PC-3 (cell line): ENCODE data around the gene KRT79. TPM values are rescaled to one million over a fixed set of nuclear protein-coding genes. Genes with fewer than 3 reads are reported as not detected.

Source experiments
- ATAC-seq: fragments of 200-7000 bp; cut with Tn5 transposase; 2 replicates; pipeline ENCODE4 v1.9.1; 2020; ENCODE audit warnings: mild to moderate bottlenecking, moderate library complexity
- BruUV-seq: library from RNA; stranded (reverse); fragments of 400-500 nt; replicated peaks from 2 replicates; lab custom pipeline; 2021; lab: Mats Ljungman, UMichigan
- CTCF ChIA-PET: fragments of 300-600 bp; sonication (Branson Sonifier 250); formaldehyde crosslinking; loops from one replicate; lab custom pipeline; 2022; ENCODE audit warnings: antibody characterized with exemption; lab: Charles Lee
- POLR2A ChIA-PET: fragments of 300-600 bp; sonication (Branson Sonifier 250); formaldehyde crosslinking; loops from one replicate; lab custom pipeline; 2022; ENCODE audit warnings: antibody characterized with exemption; ENCODE audit not compliant: unreplicated experiment; lab: Charles Lee
- DNase-seq: peaks from one replicate; pipeline ENCODE4 v3.0.0-alpha.2; 2015
- H2AFZ ChIP-seq: fragments of 300-600 bp; sonication (generic); 2 replicates; pipeline ENCODE4 v1.6.0; 2016; ENCODE audit warnings: antibody characterized with exemption, low read length
- H3F3A ChIP-seq: fragments of 300-600 bp; sonication (generic); one replicate; pipeline ENCODE4 v1.6.0; 2017; ENCODE audit warnings: antibody characterized with exemption, low read length, control low read depth, mild to moderate bottlenecking; ENCODE audit not compliant: unreplicated experiment
- H3K27ac ChIP-seq: fragments of 300-600 bp; sonication (generic); 2 replicates; pipeline ENCODE4 v1.5.1; 2016; ENCODE audit warnings: mild to moderate bottlenecking, low read length
- H3K27me3 ChIP-seq: fragments of 300-600 bp; sonication (generic); 2 replicates; pipeline ENCODE4 v1.6.1; 2016; ENCODE audit warnings: low read length, mixed read lengths
- H3K36me3 ChIP-seq: fragments of 300-600 bp; sonication (generic); 2 replicates; pipeline ENCODE4 v1.6.1; 2016; ENCODE audit warnings: low read depth, mixed run types, low read length, mixed read lengths
- H3K4me1 ChIP-seq: fragments of 300-600 bp; sonication (generic); 2 replicates; pipeline ENCODE4 v1.5.1; 2016; ENCODE audit warnings: low read length; ENCODE audit not compliant: insufficient read depth
- H3K4me2 ChIP-seq: fragments of 300-600 bp; sonication (generic); 2 replicates; pipeline ENCODE4 v1.6.0; 2016; ENCODE audit warnings: low read length
- H3K4me3 ChIP-seq: fragments of 300-600 bp; sonication (generic); 2 replicates; pipeline ENCODE4 v1.5.1; 2016; ENCODE audit warnings: mild to moderate bottlenecking, low read length, mixed read lengths
- H3K79me2 ChIP-seq: fragments of 300-600 bp; sonication (generic); 2 replicates; pipeline ENCODE4 v1.6.1; 2017; ENCODE audit warnings: low read length, mixed read lengths
- H3K9ac ChIP-seq: fragments of 300-600 bp; sonication (generic); 2 replicates; pipeline ENCODE4 v1.6.0; 2016; ENCODE audit warnings: mild to moderate bottlenecking, low read length
- H3K9me2 ChIP-seq: fragments of 300-600 bp; sonication (generic); replicated peaks from 2 replicates; pipeline ENCODE4 v1.6.1; 2016; ENCODE audit warnings: mixed run types, low read length, mixed read lengths
- H3K9me3 ChIP-seq: fragments of 300-600 bp; sonication (generic); 2 replicates; pipeline ENCODE4 v1.6.1; 2016; ENCODE audit warnings: low read length, mixed read lengths
- H4K20me1 ChIP-seq: fragments of 300-600 bp; sonication (generic); 2 replicates; pipeline ENCODE4 v1.6.1; 2016; ENCODE audit warnings: low read length, mixed read lengths
- EZH2 ChIP-seq: fragments of 300-600 bp; sonication (generic); IDR thresholded peaks from one replicate; pipeline ENCODE4 v1.6.1; 2017; ENCODE audit warnings: antibody characterized with exemption, mild to moderate bottlenecking, low read length; ENCODE audit not compliant: unreplicated experiment
- EZH2phosphoT487 ChIP-seq: fragments of 300-600 bp; sonication (generic); IDR thresholded peaks from 2 replicates; pipeline ENCODE4 v1.6.1; 2018; ENCODE audit warnings: mild to moderate bottlenecking, antibody characterized with exemption, low read length, borderline replicate concordance
- intact Hi-C: fragments of 100-400 bp; cut with micrococcal nuclease; formaldehyde crosslinking; loops from 2 replicates; pipeline ENCODE4 v1.9.0; 2023
- total RNA-seq: library from RNA; depleted of rRNA; stranded (reverse); fragments of >200 nt; gene quantifications from 2 replicates; pipeline ENCODE4 v1.2.3, GENCODE V29; 2014
- TF ChIP-seq, protein P1 (sequence below): fragments of 300-600 bp; sonication (generic); conservative IDR thresholded peaks from 2 replicates; pipeline ENCODE4 v1.5.1; 2017; ENCODE audit warnings: antibody characterized with exemption, low read depth, mild to moderate bottlenecking, low read length

Gene KRT79
- total RNA-seq, 1 experiment from 2014 or later: not detected

DNA sequence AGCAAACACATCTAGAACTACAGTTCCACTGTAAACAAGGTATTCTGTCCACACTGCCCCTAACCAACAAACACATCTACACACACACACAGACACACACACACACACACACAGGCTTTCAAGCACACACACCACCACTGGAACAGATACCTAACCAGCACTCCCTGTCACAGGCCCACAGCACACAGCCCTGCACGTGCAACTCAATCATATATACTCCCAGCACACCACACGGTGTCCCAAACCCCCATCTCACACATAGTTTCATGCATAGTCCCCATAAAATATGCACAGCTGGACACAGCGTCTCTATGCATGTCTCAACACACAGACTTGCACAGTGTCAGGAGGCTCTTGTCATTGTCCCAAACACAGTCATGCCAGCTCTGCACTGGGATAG, 43.1 kb upstream of the KRT79 start:
- H3K4me2 ChIP-seq: no peak overlapping the region
- H3K9ac ChIP-seq: no peak overlapping the region
- no TSS peak for BruUV-seq
- H4K20me1 ChIP-seq: no peaks in the 10 kb centered on the region
- H3K27ac ChIP-seq: peak overlapping the region; percentile 97; the same call in 1 of the 2 replicates
- H3F3A ChIP-seq: no peaks in the 10 kb centered on the region
- ChIA-PET POLR2A (no interaction called here), CTCF (interaction anchor here (1.3 kb wide), 1 partner anchor 505 kb away, joined by 4 read pairs; no protein-coding TSS in a partner anchor)
- DNase-seq: no peak
- H3K27me3 ChIP-seq: no peaks in the 10 kb centered on the region
- H3K36me3 ChIP-seq: no peaks in the 10 kb centered on the region
- no peak for TF ChIP-seq EZH2phosphoT487
- no peaks in the 10 kb centered on the region for H3K9me3 ChIP-seq
- no peak overlapping the region for H3K4me3 ChIP-seq
- H3K9me2 ChIP-seq: no peaks in the 10 kb centered on the region
- no peak overlapping the region for H2AFZ ChIP-seq
- H3K4me1 ChIP-seq: peaks cover 49% of the 10 kb centered on the region
- ATAC-seq: no peak
- intact Hi-C loops: no loop called here
- H3K79me2 ChIP-seq: no peaks in the 10 kb centered on the region

DNA sequence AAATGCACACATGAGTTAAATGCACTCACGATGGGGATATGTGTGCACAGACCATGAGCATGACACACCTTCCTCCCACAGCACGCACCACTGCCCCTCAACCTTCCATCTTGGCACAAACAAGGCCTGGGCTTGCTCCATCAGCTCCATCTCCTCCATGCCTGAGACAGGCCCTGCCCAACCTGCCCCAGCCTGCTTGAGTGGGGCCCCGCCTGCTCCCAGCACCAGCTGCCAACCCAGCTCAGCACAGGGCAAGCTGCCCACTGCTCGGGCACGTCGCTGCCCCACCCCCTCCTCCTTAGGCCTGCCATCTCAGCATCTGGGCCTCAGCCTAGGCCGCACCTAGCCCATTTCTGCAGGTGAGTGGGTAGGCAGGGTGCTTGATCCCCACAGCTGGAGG, 42.3 kb upstream of the KRT79 start:
- intact Hi-C loops: no loop called here
- Histone ChIP-seq H3K36me3 (no peaks in the 10 kb centered on the region), H2AFZ (no peak overlapping the region), H3K4me2 (no peak overlapping the region), H3K4me1 (peaks cover 58% of the 10 kb centered on the region), H3K79me2 (no peaks in the 10 kb centered on the region), H3F3A (no peaks in the 10 kb centered on the region), H3K27ac (peak overlapping the region; percentile 97), H3K9me3 (no peaks in the 10 kb centered on the region), H3K9me2 (no peaks in the 10 kb centered on the region), H3K9ac (peak overlapping the region; percentile 22), H3K4me3 (no peak overlapping the region), H3K27me3 (no peaks in the 10 kb centered on the region), H4K20me1 (no peaks in the 10 kb centered on the region)
- peak; percentile 4; the same call in 1 of the 2 replicates for ATAC-seq
- no TSS peak for BruUV-seq
- ChIA-PET POLR2A (interaction anchor here (0.6 kb wide), 1 partner anchor 85 kb away, joined by 5 read pairs; no protein-coding TSS in a partner anchor), CTCF (interaction anchor here (0.6 kb wide), 1 partner anchor 102 kb away, joined by 3 read pairs; no protein-coding TSS in a partner anchor)
- peak; percentile 60 for DNase-seq
- no peak for TF ChIP-seq EZH2
- TF ChIP-seq EZH2phosphoT487: no peak
- TF ChIP-seq, protein P1, sequence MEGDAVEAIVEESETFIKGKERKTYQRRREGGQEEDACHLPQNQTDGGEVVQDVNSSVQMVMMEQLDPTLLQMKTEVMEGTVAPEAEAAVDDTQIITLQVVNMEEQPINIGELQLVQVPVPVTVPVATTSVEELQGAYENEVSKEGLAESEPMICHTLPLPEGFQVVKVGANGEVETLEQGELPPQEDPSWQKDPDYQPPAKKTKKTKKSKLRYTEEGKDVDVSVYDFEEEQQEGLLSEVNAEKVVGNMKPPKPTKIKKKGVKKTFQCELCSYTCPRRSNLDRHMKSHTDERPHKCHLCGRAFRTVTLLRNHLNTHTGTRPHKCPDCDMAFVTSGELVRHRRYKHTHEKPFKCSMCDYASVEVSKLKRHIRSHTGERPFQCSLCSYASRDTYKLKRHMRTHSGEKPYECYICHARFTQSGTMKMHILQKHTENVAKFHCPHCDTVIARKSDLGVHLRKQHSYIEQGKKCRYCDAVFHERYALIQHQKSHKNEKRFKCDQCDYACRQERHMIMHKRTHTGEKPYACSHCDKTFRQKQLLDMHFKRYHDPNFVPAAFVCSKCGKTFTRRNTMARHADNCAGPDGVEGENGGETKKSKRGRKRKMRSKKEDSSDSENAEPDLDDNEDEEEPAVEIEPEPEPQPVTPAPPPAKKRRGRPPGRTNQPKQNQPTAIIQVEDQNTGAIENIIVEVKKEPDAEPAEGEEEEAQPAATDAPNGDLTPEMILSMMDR: no peak

DNA sequence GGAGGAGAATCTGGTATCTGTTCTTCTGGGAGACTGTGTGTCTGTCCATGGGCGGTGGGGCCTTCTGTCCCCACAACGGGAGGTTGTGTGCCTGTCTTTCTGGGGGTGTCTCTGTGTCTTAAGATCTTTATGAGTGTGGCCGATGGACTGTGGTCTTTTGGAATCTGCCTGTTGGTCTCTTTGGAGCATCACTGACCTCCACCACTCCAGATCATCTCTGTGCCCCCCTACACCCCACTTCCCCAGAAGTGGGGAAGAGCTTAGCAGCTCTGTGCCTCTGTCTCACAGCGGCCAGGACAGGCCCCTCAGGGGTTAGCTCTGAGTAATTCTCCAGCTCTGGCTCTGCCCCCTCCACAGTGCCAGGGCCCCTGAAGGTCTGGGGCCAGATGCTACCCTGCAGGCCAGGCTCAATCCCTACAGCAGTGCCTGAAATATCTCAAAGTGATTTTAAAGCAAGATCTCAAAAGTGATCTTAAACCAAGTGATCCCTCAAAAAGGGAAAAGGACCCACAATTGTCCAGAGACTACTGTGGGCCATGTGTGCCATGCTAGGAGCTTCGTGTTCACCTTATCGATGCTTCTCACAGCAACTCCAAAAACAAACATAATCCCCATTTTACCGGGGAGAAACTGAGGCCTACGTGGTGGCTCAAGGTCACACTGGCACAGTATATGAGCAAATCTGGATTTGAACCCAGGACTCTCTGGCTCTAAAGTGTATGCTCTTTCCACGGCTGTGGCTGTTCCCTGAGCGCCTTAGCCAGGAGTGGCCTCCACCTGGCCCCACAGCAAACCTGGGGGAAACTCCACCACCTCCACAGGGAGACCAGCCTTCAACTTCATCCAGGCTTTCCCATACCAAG, 40.7 kb upstream of the KRT79 start:
- intact Hi-C loops: loop anchor here (5.0 kb wide), 3 partner anchors 433 to 728 kb away; no protein-coding TSS in a partner anchor
- Histone ChIP-seq H3K27ac (peak overlapping the region; percentile 97), H4K20me1 (no peaks in the 10 kb centered on the region), H3K36me3 (no peaks in the 10 kb centered on the region), H3K9ac (peak overlapping the region; percentile 96), H3K79me2 (no peaks in the 10 kb centered on the region), H3K4me1 (peaks cover 70% of the 10 kb centered on the region), H3F3A (no peaks in the 10 kb centered on the region), H3K9me3 (no peaks in the 10 kb centered on the region), H3K4me2 (peak overlapping the region; percentile 81), H3K4me3 (peak overlapping the region; percentile 44), H3K27me3 (no peaks in the 10 kb centered on the region), H2AFZ (no peak overlapping the region), H3K9me2 (no peaks in the 10 kb centered on the region)
- TF ChIP-seq EZH2: no peak
- TF ChIP-seq, protein P1: no peak
- TF ChIP-seq EZH2phosphoT487: no peak
- POLR2A ChIA-PET: interaction anchor here (0.6 to 1.9 kb wide), 5 partner anchors 204 to 728 kb away, joined by 3 to 14 read pairs (median 4); partner anchors contain the start of gene SPRYD3
- DNase-seq (peak; percentile 17), ATAC-seq (no peak)
- CTCF ChIA-PET: interaction anchor here (0.8 to 1.0 kb wide), 4 partner anchors 9 to 479 kb away, joined by 3 to 7 read pairs (median 4); no protein-coding TSS in a partner anchor
- TSS peak; percentile 78 for BruUV-seq
